HEK293T (cell line): Measurements from ENCODE around the gene APOA4.

Experiments used
- BHLHE40 ChIP-seq: fragments of 450-650 bp; IDR thresholded peaks from 2 replicates; pipeline ENCODE4 v1.6.1; 2016; ENCODE audit warnings: mild to moderate bottlenecking, moderate library complexity, borderline replicate concordance
- CTBP1 ChIP-seq: fragments of 450-650 bp; IDR thresholded peaks from 2 replicates; pipeline ENCODE4 v1.6.1; 2016; ENCODE audit warnings: borderline replicate concordance
- FOXA1 ChIP-seq: fragments of 450-650 bp; IDR thresholded peaks from 2 replicates; pipeline ENCODE4 v1.6.1; 2016; ENCODE audit warnings: mild to moderate bottlenecking
- FOXM1 ChIP-seq: fragments of 450-650 bp; IDR thresholded peaks from 2 replicates; pipeline ENCODE4 v1.6.1; 2017; ENCODE audit warnings: mild to moderate bottlenecking, borderline replicate concordance
- SP1 ChIP-seq: fragments of 450-650 bp; IDR thresholded peaks from 2 replicates; pipeline ENCODE4 v1.6.1; 2017
- TARDBP ChIP-seq: fragments of 450-650 bp; IDR thresholded peaks from 2 replicates; pipeline ENCODE4 v1.6.1; 2016
- TF ChIP-seq, protein P1 (sequence below): fragments of 450-650 bp; IDR thresholded peaks from 2 replicates; pipeline ENCODE4 v1.6.1; 2016

DNA sequence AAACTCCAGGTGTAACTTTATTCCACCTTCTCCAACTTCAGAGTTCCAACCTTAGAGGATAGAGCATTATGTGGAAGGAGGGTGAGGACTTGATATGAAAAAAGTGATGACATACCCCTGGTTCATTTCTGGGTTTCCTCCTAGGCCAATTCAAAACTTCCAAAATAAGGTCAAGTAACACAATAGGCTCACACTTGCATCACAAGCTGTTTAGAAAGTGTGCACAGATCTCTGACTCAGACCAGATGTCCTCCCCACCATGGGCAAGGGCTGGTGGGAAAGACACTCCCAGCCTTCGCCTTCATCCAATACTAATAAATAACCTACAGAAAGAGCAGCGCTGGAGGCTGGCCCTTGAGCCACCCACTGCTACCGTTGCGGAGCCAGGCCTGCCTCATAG lies 44.5 kb downstream of the APOA4 start:
- TF ChIP-seq BHLHE40 (no peak), CTBP1 (no peak), TARDBP (no peak), SP1 (no peak), FOXM1 (no peak), FOXA1 (no peak)
- TF ChIP-seq, protein P1, sequence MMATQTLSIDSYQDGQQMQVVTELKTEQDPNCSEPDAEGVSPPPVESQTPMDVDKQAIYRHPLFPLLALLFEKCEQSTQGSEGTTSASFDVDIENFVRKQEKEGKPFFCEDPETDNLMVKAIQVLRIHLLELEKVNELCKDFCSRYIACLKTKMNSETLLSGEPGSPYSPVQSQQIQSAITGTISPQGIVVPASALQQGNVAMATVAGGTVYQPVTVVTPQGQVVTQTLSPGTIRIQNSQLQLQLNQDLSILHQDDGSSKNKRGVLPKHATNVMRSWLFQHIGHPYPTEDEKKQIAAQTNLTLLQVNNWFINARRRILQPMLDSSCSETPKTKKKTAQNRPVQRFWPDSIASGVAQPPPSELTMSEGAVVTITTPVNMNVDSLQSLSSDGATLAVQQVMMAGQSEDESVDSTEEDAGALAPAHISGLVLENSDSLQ: no peak
